HG02884 (cell line): ENCODE results near the gene CYB5B.
"Not testable (repeated sequence)": the region's sequence is repeated elsewhere in the genome, so short reads cannot be mapped to it uniquely, and the experiment has no call there.

Source experiments
- ATAC-seq: cut with Tn5 transposase; IDR thresholded peaks from one replicate; pipeline ENCODE4 v1.9.1; 2021; ENCODE audit warnings: mild to moderate bottlenecking, moderate library complexity; ENCODE audit not compliant: unreplicated experiment

Gene CYB5B

GRCh38 chr16:69408475-69408874 lies 15.9 kb upstream of the CYB5B start:
- ATAC-seq: no peak

GRCh38 chr16:69410219-69410990 lies 14.0 kb upstream of the CYB5B start:
- no peak for ATAC-seq

GRCh38 chr16:69411064-69411985 lies 13.1 kb upstream of the CYB5B start:
- ATAC-seq: no peak

GRCh38 chr16:69412287-69412686 lies 12.1 kb upstream of the CYB5B start:
- no peak for ATAC-seq

- ATAC-seq: no peak
Measured at GRCh38 chr16:69413045-69413664, 11.3 kb upstream of the CYB5B start.

GRCh38 chr16:69417520-69418199 lies 6.8 kb upstream of the CYB5B start:
- no peak for ATAC-seq

GRCh38 chr16:69419956-69420355 lies 4.5 kb upstream of the CYB5B start:
- ATAC-seq: no peak

GRCh38 chr16:69423189-69423588 lies 1.2 kb upstream of the CYB5B start:
- ATAC-seq: no peak

GRCh38 chr16:69424935-69425784 lies 741 bp downstream of the CYB5B start:
- ATAC-seq: no peak

GRCh38 chr16:69428652-69429051 lies 4.2 kb downstream of the CYB5B start:
- no peak for ATAC-seq

GRCh38 chr16:69429058-69429640 lies 4.7 kb downstream of the CYB5B start:
- ATAC-seq: not testable (repeated sequence)

- ATAC-seq: no peak
Measured at GRCh38 chr16:69431948-69432468, 7.6 kb downstream of the CYB5B start.

- no peak for ATAC-seq
Measured at GRCh38 chr16:69434066-69434465, 9.6 kb downstream of the CYB5B start.

- ATAC-seq: no peak
Measured at GRCh38 chr16:69435977-69436820, 11.8 kb downstream of the CYB5B start.

GRCh38 chr16:69436896-69437295 lies 12.5 kb downstream of the CYB5B start:
- no peak for ATAC-seq

GRCh38 chr16:69438465-69438864 lies 14.0 kb downstream of the CYB5B start:
- ATAC-seq: no peak

GRCh38 chr16:69440250-69440649 lies 15.8 kb downstream of the CYB5B start:
- no peak for ATAC-seq

- not testable (repeated sequence) for ATAC-seq
Measured at GRCh38 chr16:69441030-69441429, 16.6 kb downstream of the CYB5B start.
